Caco-2 (cell line): Measurements from ENCODE around the gene HCRTR1. TPM values are rescaled to one million over a fixed set of nuclear protein-coding genes. Genes with fewer than 3 reads are reported as not detected.

Source experiments
- BruUV-seq: library from RNA; stranded (reverse); fragments of 400-500 nt; replicated peaks from 2 replicates; lab custom pipeline; 2021; lab: Mats Ljungman, UMichigan
- CTCF ChIA-PET: fragments of 300-600 bp; sonication (Branson Sonifier 250); formaldehyde crosslinking; loops from one replicate; lab custom pipeline; 2022; ENCODE audit warnings: antibody characterized with exemption; lab: Charles Lee
- POLR2A ChIA-PET: fragments of 300-600 bp; sonication (Branson Sonifier 250); formaldehyde crosslinking; loops from one replicate; lab custom pipeline; 2022; ENCODE audit warnings: antibody characterized with exemption; lab: Charles Lee
- DNase-seq, 2 experiments: peaks; one replicate each; pipeline versions ENCODE4 v3.0.0 to v3.0.0-alpha.2; 2020 to 2022
- H3K27me3 ChIP-seq: replicated peaks from 2 replicates; pipeline ENCODE4 v1.6.0; 2011; ENCODE audit warnings: low read length; ENCODE audit not compliant: control insufficient read depth, insufficient read depth
- H3K36me3 ChIP-seq: 2 replicates; pipeline ENCODE4 v1.5.1; 2011; ENCODE audit warnings: low read length; ENCODE audit not compliant: control insufficient read depth, insufficient read depth
- H3K4me1 ChIP-seq: fragments of 250-450 bp; sonication (Bioruptor Pico); 2 replicates; pipeline ENCODE4 v1.5.1; 2020; ENCODE audit warnings: mild to moderate bottlenecking
- H3K4me3 ChIP-seq: 2 replicates; pipeline ENCODE4 v1.5.1; 2011; ENCODE audit warnings: low read depth, mild to moderate bottlenecking, control low read depth, low read length
- H3K9me3 ChIP-seq: fragments of 250-450 bp; sonication (Bioruptor Pico); 2 replicates; pipeline ENCODE4 v1.5.1; 2020; ENCODE audit warnings: mild to moderate bottlenecking, moderate library complexity
- H3K27ac Mint-ChIP-seq: one replicate; pipeline ENCODE4 v1.8.0; 2022; ENCODE audit warnings: mixed read lengths; ENCODE audit not compliant: unreplicated experiment
- H3K27me3 Mint-ChIP-seq: one replicate; pipeline ENCODE4 v1.8.0; 2022; ENCODE audit warnings: mixed read lengths; ENCODE audit not compliant: insufficient read depth, unreplicated experiment
- H3K36me3 Mint-ChIP-seq: one replicate; pipeline ENCODE4 v1.8.0; 2022; ENCODE audit warnings: mild to moderate bottlenecking, mixed read lengths; ENCODE audit not compliant: insufficient read depth, unreplicated experiment
- H3K4me1 Mint-ChIP-seq: one replicate; pipeline ENCODE4 v1.8.0; 2022; ENCODE audit warnings: low read depth, mixed read lengths; ENCODE audit not compliant: unreplicated experiment
- H3K4me3 Mint-ChIP-seq: one replicate; pipeline ENCODE4 v1.8.0; 2022; ENCODE audit warnings: mild to moderate bottlenecking, moderate library complexity, mixed read lengths; ENCODE audit not compliant: unreplicated experiment
- H3K9me3 Mint-ChIP-seq: one replicate; pipeline ENCODE4 v1.8.0; 2022; ENCODE audit warnings: mixed read lengths; ENCODE audit not compliant: unreplicated experiment
- CTCF ChIP-seq, 2 experiments: fragments of 200-600 bp in 1 of 2; IDR thresholded peaks; 1 replicate in 1 of 2; 2 replicates in 1 of 2; pipeline versions ENCODE4 v1.5.1 to v1.8.0; 2011 to 2022; ENCODE audit warnings: antibody characterized with exemption in 1 of 2, control low read depth in 1 of 2, inconsistent platforms in 1 of 2, low read depth in 1 of 2, low read length in 1 of 2, mild to moderate bottlenecking in 1 of 2, moderate library complexity in 1 of 2; ENCODE audit not compliant: insufficient read depth in 1 of 2, severe bottlenecking in 1 of 2, unreplicated experiment in 1 of 2
- intact Hi-C: fragments of 100-400 bp; cut with micrococcal nuclease; formaldehyde crosslinking; loops from one replicate; pipeline ENCODE4 v1.10.0; 2022; ENCODE audit not compliant: unreplicated experiment
- total RNA-seq: library from RNA; stranded (reverse); gene quantifications from 2 replicates; pipeline ENCODE4 v1.2.3, GENCODE V29; 2022

The HCRTR1 gene
- total RNA-seq, 1 experiment from 2014 or later = not detected

- ChIA-PET POLR2A (no interaction called here), CTCF (interaction anchor here (0.5 to 1.2 kb wide), 3 partner anchors 11 to 128 kb away, joined by 3 to 7 read pairs (median 5); no protein-coding TSS in a partner anchor)
- TF ChIP-seq CTCF (IDR thresholded peaks at IDR 0.05; ENCODE audit: insufficient read depth in 1 of 2, low read depth in 1 of 2, low read length in 1 of 2, severe bottlenecking in 1 of 2, unreplicated experiment in 1 of 2) = no peak
- H3K9me3 ChIP-seq = no peaks in the 10 kb centered on the region
- DNase-seq = no peak
- no peaks in the 10 kb centered on the region for H3K27me3 Mint-ChIP-seq
- H3K27ac Mint-ChIP-seq = no peak overlapping the region
- no peaks in the 10 kb centered on the region for H3K9me3 Mint-ChIP-seq
- BruUV-seq = no TSS peak
- no peaks in the 10 kb centered on the region for H3K4me1 Mint-ChIP-seq
- no peaks in the 10 kb centered on the region for H3K36me3 Mint-ChIP-seq
- intact Hi-C loops = loop anchor here (5.0 kb wide), 2 partner anchors 41 to 301 kb away; partner anchors contain the start of gene COL16A1
- H3K4me1 ChIP-seq = no peaks in the 10 kb centered on the region
- no peaks in the 10 kb centered on the region for H3K27me3 ChIP-seq
- no peak overlapping the region for H3K4me3 Mint-ChIP-seq
- no peaks in the 10 kb centered on the region for H3K36me3 ChIP-seq
- H3K4me3 ChIP-seq = no peak overlapping the region
Measured at GRCh38 chr1:31660871-31661455, 43.5 kb downstream of the HCRTR1 start.

GRCh38 chr1:31661856-31662255 lies 44.4 kb downstream of the HCRTR1 start:
- Mint-ChIP-seq H3K9me3 (no peaks in the 10 kb centered on the region), H3K36me3 (no peaks in the 10 kb centered on the region), H3K4me3 (no peak overlapping the region), H3K27me3 (no peaks in the 10 kb centered on the region), H3K27ac (no peak overlapping the region), H3K4me1 (no peaks in the 10 kb centered on the region)
- Histone ChIP-seq H3K4me1 (no peaks in the 10 kb centered on the region), H3K27me3 (no peaks in the 10 kb centered on the region), H3K9me3 (no peaks in the 10 kb centered on the region), H3K4me3 (no peak overlapping the region), H3K36me3 (no peaks in the 10 kb centered on the region)
- DNase-seq = no peak
- BruUV-seq = no TSS peak
- CTCF ChIA-PET = interaction anchor here (1.0 to 1.2 kb wide), 2 partner anchors 84 to 127 kb away, joined by 5 to 7 read pairs; no protein-coding TSS in a partner anchor
- TF ChIP-seq CTCF (IDR thresholded peaks at IDR 0.05; ENCODE audit: insufficient read depth in 1 of 2, low read depth in 1 of 2, low read length in 1 of 2, severe bottlenecking in 1 of 2, unreplicated experiment in 1 of 2) = no peak
- intact Hi-C loops = loop anchor here (5.0 kb wide), 2 partner anchors 40 to 300 kb away; partner anchors contain the start of gene COL16A1
- POLR2A ChIA-PET = no interaction called here

- no peak for DNase-seq
- Histone ChIP-seq H3K27me3 (no peaks in the 10 kb centered on the region), H3K9me3 (no peaks in the 10 kb centered on the region), H3K36me3 (no peaks in the 10 kb centered on the region), H3K4me3 (no peak overlapping the region), H3K4me1 (no peaks in the 10 kb centered on the region)
- CTCF ChIA-PET = interaction anchor here (0.7 kb wide), 1 partner anchor 127 kb away, joined by 3 read pairs; no protein-coding TSS in a partner anchor
- H3K4me1 Mint-ChIP-seq = no peaks in the 10 kb centered on the region
- no peaks in the 10 kb centered on the region for H3K9me3 Mint-ChIP-seq
- H3K36me3 Mint-ChIP-seq = no peaks in the 10 kb centered on the region
- no peak for TF ChIP-seq CTCF (IDR thresholded peaks at IDR 0.05; ENCODE audit: insufficient read depth in 1 of 2, low read depth in 1 of 2, low read length in 1 of 2, severe bottlenecking in 1 of 2, unreplicated experiment in 1 of 2)
- no peak overlapping the region for H3K4me3 Mint-ChIP-seq
- H3K27me3 Mint-ChIP-seq = no peaks in the 10 kb centered on the region
- H3K27ac Mint-ChIP-seq = no peak overlapping the region
- BruUV-seq = no TSS peak
- intact Hi-C loops = loop anchor here (5.0 kb wide), 2 partner anchors 40 to 300 kb away; partner anchors contain the start of gene COL16A1
- POLR2A ChIA-PET = no interaction called here
Measured at GRCh38 chr1:31662463-31662862, 45.0 kb downstream of the HCRTR1 start.
